Tibial nerve (tissue), 4 donors: ENCODE data around the gene BMP8B. TPM values are rescaled to one million over a fixed set of nuclear protein-coding genes. Genes with fewer than 3 reads are reported as not detected.
"Not testable (repeated sequence)": the region's sequence is repeated elsewhere in the genome, so short reads cannot be mapped to it uniquely, and the experiment has no call there.

Experiments used
- DNase-seq, 2 donors: peaks; one replicate each; pipeline ENCODE4 v3.0.0-alpha.2; 2019; ENCODE audit warnings: low spot score in 2 of 2
- H3K27ac ChIP-seq, 4 donors: fragments of 200-600 bp; sonication (generic) in 3 of 4; one replicate each; pipeline ENCODE4 v1.5.1; 2017 to 2019; ENCODE audit warnings: mild to moderate bottlenecking in 1 of 4
- H3K27me3 ChIP-seq, 2 donors: fragments of 200-600 bp; sonication (generic) in 1 of 2; one replicate each; pipeline versions ENCODE4 v1.5.1 to v1.6.0; 2017 to 2019
- H3K36me3 ChIP-seq, 3 donors: fragments of 200-600 bp; sonication (generic); one replicate each; pipeline ENCODE4 v1.5.1; 2018 to 2019
- H3K4me1 ChIP-seq, 4 donors: fragments of 200-600 bp; sonication (generic) in 3 of 4; one replicate each; pipeline ENCODE4 v1.5.1; 2017 to 2019
- H3K4me3 ChIP-seq, 4 donors: fragments of 200-600 bp; sonication (generic) in 3 of 4; one replicate each; pipeline ENCODE4 v1.5.1; 2017 to 2019; ENCODE audit warnings: mild to moderate bottlenecking in 1 of 4, moderate library complexity in 1 of 4
- H3K9me3 ChIP-seq, 4 donors: fragments of 200-600 bp; sonication (generic) in 3 of 4; one replicate each; pipeline ENCODE4 v1.5.1; 2017 to 2019
- EP300 ChIP-seq, 2 donors: sonication (generic); formaldehyde crosslinking; IDR thresholded peaks; one replicate each; pipeline ENCODE4 v1.6.1; 2017; ENCODE audit warnings: antibody characterized with exemption in 2 of 2, mild to moderate bottlenecking in 1 of 2
- POLR2A ChIP-seq, 2 donors: fragments of 450-650 bp; IDR thresholded peaks; one replicate each; pipeline ENCODE4 v1.6.1; 2017; ENCODE audit warnings: antibody characterized with exemption in 2 of 2, mild to moderate bottlenecking in 2 of 2, moderate library complexity in 2 of 2
- WGBS, 2 donors: methylation state at CpG; one replicate each; pipeline ENCODE4 v1.1.5; 2018; 5-methylcytosine and 5-hydroxymethylcytosine counted together
- total RNA-seq, 4 donors: library from RNA; depleted of rRNA; stranded (reverse); fragments of >200 nt; gene quantifications; one replicate each; pipeline ENCODE4 v1.1.0, GENCODE V29; 2016
- TF ChIP-seq, protein P1 (sequence below), 5 experiments: fragments of 200-600 bp in 3 of 5; fragments of 450-650 bp in 2 of 5; sonication (generic) in 3 of 5; IDR thresholded peaks; one replicate each; pipeline ENCODE4 v1.5.1; 2016 to 2019; ENCODE audit warnings: antibody characterized with exemption in 5 of 5, mild to moderate bottlenecking in 3 of 5, moderate library complexity in 2 of 5

BMP8B gene
- total RNA-seq, 4 donors from 2014 or later, result 13.6 to 33.9 (median 29.5) TPM

DNA sequence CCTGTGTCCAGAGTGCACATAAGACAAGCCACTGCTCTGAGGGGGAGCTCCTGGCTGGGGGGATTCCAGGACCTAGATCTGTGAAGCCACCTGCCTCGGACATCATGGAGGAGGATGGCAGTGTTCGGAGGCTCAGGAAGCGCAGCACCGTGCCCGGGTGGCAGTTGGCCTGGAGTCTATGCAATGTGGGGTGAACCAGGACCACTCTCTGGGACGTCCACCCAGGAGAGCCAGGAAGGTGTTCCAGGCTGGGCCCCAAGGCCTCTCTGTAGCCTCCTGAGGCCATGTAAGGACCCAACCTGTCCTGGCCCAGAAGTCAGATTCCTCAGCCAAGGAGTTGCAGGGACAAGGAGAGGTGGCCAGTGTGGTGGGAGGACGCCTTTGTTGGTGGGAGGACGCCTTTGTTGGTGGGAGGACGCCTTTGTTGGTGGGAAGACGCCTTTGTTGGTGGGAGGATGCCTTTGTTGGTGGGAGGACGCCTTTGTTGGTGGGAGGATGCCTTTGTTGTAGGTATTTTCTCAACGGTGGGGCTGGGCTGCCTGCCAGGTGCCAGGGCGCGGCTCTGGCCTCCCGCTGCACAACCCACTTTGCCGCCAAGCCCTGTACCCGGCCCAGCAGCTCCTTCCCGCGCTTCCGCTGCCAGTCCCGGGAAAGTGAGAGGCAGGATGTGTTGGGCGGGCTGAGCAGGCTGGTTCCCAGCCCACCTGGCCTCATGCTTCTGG is 30.6 kb upstream of the BMP8B start:
- no peak for DNase-seq
- no peak for TF ChIP-seq POLR2A (IDR thresholded peaks at IDR 0.05)
- TF ChIP-seq, protein P1, sequence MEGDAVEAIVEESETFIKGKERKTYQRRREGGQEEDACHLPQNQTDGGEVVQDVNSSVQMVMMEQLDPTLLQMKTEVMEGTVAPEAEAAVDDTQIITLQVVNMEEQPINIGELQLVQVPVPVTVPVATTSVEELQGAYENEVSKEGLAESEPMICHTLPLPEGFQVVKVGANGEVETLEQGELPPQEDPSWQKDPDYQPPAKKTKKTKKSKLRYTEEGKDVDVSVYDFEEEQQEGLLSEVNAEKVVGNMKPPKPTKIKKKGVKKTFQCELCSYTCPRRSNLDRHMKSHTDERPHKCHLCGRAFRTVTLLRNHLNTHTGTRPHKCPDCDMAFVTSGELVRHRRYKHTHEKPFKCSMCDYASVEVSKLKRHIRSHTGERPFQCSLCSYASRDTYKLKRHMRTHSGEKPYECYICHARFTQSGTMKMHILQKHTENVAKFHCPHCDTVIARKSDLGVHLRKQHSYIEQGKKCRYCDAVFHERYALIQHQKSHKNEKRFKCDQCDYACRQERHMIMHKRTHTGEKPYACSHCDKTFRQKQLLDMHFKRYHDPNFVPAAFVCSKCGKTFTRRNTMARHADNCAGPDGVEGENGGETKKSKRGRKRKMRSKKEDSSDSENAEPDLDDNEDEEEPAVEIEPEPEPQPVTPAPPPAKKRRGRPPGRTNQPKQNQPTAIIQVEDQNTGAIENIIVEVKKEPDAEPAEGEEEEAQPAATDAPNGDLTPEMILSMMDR (IDR thresholded peaks at IDR 0.05), result no peak
- no peak for TF ChIP-seq EP300 (IDR thresholded peaks at IDR 0.05)
- 83 to 89% methylated on average over 21 of the region's 22 CpGs for WGBS, 2 donors
- no peaks in the 10 kb centered on the region for H3K27me3 ChIP-seq
- H3K36me3 ChIP-seq, result no peaks in the 10 kb centered on the region
- H3K27ac ChIP-seq, result no peak overlapping the region
- no peaks in the 10 kb centered on the region for H3K4me1 ChIP-seq
- no peak overlapping the region for H3K4me3 ChIP-seq
- no peaks in the 10 kb centered on the region for H3K9me3 ChIP-seq

DNA sequence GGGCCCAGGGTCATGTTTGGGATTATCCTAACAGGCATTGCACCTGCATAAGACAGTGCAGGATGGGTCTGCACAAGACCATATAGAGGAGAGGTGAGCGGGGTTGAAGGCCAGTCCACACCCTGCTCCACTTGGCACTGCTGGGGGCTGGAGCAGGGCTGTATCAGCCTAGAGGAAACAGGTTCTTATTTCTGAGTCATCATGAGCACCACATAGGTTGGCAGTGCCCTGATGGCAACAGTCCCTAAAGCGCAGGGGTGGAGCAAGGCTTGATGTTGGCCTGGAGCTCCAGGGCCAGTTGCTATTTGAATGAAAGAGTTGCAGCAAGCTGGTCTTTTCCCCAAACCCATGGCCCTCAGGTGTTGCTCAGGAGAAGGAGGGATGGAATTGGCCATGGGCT is 29.8 kb upstream of the BMP8B start:
- Histone ChIP-seq H3K36me3 (no peaks in the 10 kb centered on the region), H3K4me1 (no peaks in the 10 kb centered on the region), H3K27me3 (no peaks in the 10 kb centered on the region), H3K9me3 (no peaks in the 10 kb centered on the region), H3K4me3 (no peak overlapping the region), H3K27ac (peak overlapping the region in 1 of 4 donors; percentile 62)
- TF ChIP-seq, protein P1 (IDR thresholded peaks at IDR 0.05), result no peak
- no peak for TF ChIP-seq POLR2A (IDR thresholded peaks at IDR 0.05)
- TF ChIP-seq EP300 (IDR thresholded peaks at IDR 0.05), result no peak
- WGBS, 2 donors, result 94 to 95% methylated on average over 2 of the region's 2 CpGs
- no peak for DNase-seq

DNA sequence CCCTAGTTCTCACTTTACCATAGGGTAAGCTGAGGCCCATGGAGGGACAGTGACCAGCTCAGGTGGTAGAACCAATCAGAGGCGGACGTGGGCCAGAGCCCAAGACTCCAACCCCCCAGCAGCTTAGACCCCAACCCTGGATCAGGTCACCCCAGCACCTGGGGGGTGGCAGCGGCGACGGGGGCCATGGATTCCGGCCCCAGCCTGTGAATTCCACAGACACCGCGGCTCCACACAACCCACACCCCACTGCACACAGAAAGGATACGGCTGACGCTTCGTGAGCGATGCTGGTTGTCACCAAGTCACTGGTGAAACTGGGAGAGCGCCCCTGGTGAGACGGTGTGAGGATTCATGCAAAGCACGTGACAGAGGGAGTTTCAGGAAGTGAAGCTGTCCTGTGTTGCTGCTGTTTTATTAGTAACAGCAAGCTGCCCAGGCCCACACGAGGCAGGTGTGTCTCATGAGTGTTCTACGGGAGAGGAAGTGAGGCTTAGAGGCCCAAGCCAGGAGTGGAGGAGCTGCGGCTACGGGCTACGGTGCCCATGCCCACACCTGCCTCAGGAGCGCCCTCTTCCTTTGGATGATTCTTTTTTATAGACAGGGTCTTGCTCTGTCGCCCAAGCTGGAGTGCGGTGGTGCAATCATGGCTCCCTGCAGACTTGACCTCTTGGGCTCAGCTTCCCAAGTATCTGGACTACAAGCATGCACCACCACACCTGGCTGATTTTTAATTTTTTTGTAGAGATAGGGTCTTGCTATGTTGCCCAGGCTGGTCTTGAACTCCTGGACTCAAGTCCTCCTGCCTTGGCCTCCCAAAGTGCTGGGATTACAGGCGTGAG is 28.6 kb upstream of the BMP8B start:
- not testable (repeated sequence) for DNase-seq, H3K4me1 ChIP-seq, H3K27me3 ChIP-seq, H3K4me3 ChIP-seq, H3K36me3 ChIP-seq, H3K9me3 ChIP-seq
- H3K27ac ChIP-seq, result peak overlapping the region in 1 of 4 donors; percentile 62
- WGBS, 2 donors, result 79 to 82% methylated on average over 12 to 14 of the region's 24 CpGs

DNA sequence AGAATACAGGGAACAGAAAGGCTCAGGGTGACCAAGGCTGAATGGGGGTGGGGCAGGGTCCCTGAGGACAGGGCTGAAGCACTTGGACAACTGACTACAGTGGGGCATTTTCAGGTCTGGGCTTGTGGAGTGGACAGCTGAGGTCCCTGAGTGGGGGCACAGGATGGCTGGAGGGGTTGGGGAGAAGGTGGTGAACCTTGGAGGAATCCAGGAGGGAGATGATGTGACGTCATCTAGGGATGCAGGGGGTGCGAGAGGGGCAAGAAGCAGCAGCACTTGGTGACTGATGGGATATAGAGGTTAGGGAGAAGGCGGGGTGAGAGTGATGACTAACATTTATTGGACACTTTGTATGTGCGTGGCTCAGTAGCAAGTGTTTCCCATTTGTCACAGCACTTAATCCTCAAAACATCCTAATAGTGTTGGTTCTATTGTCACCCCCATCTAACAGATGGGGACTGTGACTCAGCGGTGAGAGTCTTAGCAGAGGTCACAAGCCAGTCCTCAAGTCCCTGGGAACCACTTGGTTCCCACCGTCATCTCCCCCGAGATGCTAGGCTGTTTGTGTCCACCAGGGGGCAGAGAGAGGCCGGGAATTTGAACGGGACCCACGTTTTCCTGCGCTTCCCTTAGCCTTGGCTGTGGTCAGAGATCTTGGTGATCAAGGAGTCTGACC is 27.9 kb upstream of the BMP8B start:
- H3K9me3 ChIP-seq, result no peaks in the 10 kb centered on the region
- H3K4me1 ChIP-seq, result no peaks in the 10 kb centered on the region
- no peaks in the 10 kb centered on the region for H3K36me3 ChIP-seq
- H3K4me3 ChIP-seq, result no peak overlapping the region
- TF ChIP-seq EP300 (IDR thresholded peaks at IDR 0.05), result no peak
- TF ChIP-seq, protein P1 (IDR thresholded peaks at IDR 0.05), result peak; percentile 81 to 95 (median 82)
- H3K27me3 ChIP-seq, result no peaks in the 10 kb centered on the region
- H3K27ac ChIP-seq, result no peak overlapping the region
- DNase-seq, result peak; percentile 57 to 84
- 11 to 14% methylated on average over 11 of the region's 11 CpGs for WGBS, 2 donors

DNA sequence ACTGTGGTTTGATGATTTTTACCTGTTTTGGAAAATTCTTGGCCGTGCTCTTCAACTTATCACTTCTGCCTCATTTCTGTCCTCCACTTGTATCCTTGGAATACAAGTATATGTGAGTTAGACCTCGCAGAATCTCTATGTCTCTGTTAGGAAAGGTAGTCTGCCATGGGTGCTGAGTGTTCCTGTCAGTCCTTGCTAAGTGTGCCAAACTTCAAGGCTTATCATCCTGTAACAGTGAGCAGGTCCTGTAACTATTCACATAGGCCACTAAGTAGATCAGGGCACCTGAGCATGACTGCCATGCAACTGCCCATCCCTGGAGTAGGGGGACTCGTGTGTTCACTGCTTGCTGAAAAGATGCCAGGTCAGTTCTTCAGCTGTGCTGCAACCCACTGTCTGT is 24.2 kb upstream of the BMP8B start:
- WGBS, 2 donors, result 87 to 88% methylated on average over 3 of the region's 3 CpGs
- no peaks in the 10 kb centered on the region for H3K4me1 ChIP-seq
- no peak overlapping the region for H3K27ac ChIP-seq
- no peaks in the 10 kb centered on the region for H3K9me3 ChIP-seq
- TF ChIP-seq POLR2A (IDR thresholded peaks at IDR 0.05) (no peak), EP300 (IDR thresholded peaks at IDR 0.05) (no peak)
- TF ChIP-seq, protein P1 (IDR thresholded peaks at IDR 0.05), result no peak
- H3K4me3 ChIP-seq, result no peak overlapping the region
- peaks cover 0 to 4% (median 0%) of the 10 kb centered on the region in 3 donors for H3K36me3 ChIP-seq
- DNase-seq, result no peak
- H3K27me3 ChIP-seq, result no peaks in the 10 kb centered on the region
